K562 treated with DMSO at 1 percent for 12 hours (cell line): ENCODE measurements around the gene HRK. TPM values are rescaled to one million over a fixed set of nuclear protein-coding genes. Genes with fewer than 3 reads are reported as not detected.

Experiments
- total RNA-seq: library from RNA; unstranded; fragments of 300-600 nt; gene quantifications from 2 replicates; pipeline ENCODE4 v1.2.3, GENCODE V29; 2022; ENCODE audit not compliant: insufficient read depth

The HRK gene
- 0.10 TPM in 1 of 2 replicates, not detected in the other for total RNA-seq

DNA sequence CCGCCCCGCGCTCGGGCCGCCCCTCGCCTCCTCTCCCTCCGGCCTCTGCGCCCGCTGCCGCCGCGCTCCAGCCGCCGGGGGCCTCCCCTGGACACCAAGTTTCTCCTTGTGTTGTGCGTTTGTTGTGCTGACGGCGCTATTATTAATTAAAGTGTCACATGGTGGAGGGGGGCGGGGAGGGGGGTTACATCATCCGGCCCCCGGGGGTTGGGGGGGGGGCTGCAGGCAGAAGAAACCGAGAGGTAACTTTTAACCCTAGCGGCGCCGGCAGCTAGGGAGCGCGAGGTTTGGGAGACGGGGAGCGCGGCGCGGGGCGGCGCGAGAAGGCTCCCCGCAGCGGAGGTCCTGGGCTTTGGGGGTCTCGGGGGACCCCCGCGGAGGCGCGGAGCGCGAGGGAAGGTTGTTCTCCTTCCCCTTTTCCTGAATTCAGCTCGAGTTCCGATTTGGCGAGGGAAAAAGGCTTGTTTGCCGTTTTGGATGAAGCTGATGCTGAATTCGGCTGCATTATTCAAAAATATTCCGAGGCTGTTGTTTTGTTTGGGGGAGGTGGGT is at the start of gene HRK:
TSS of gene HRK (minus strand) at position 117 of the 552 bp plus-strand sequence. CDS start 134 bp downstream, outside the sequence.

GRCh38 chr12:116910645-116911451 is 29.6 kb upstream of the HRK start, which contains the start of gene FBXW8:
Gene FBXW8 (plus strand): TSS chr12:116910950. CDS start chr12:116911038, 88 bp downstream.

Other genes starting within 250 kb of the HRK start
- 7.9 and 27.1 TPM in 2 replicates for gene SPRING1, start 143.4 kb downstream of the HRK start, total RNA-seq
- gene RNFT2, start 143.1 kb downstream of the HRK start, total RNA-seq: 8.0 and 9.0 TPM in 2 replicates
- 1.3 and 9.5 TPM in 2 replicates for gene FBXW8, start 29.5 kb upstream of the HRK start, total RNA-seq
- gene TESC, start 218.0 kb upstream of the HRK start, total RNA-seq: 16.6 and 24.0 TPM in 2 replicates